ENCODE measurements around the gene OSBPL6. TPM values are rescaled to one million over a fixed set of nuclear protein-coding genes. Genes with fewer than 3 reads are reported as not detected.

OSBPL6 gene
- total RNA-seq, 2 donors from 2014 or later, result 0.95 to 4.6 TPM

- Histone ChIP-seq H3K27ac (no peak overlapping the region), H3K27me3 (replicated peaks; ENCODE audit: insufficient read depth) (no peaks in the 10 kb centered on the region), H3K4me3 (no peak overlapping the region), H3K9me3 (no peaks in the 10 kb centered on the region), H3K36me3 (no peaks in the 10 kb centered on the region), H3K4me1 (ENCODE audit: control insufficient read depth in 1 of 2, low read depth in 2 of 2) (peaks cover 12 to 15% of the 10 kb centered on the region in 2 donors)
- ATAC-seq (ENCODE audit: insufficient number of reproducible peaks, low FRiP score, low read depth) (no peak), DNase-seq (ENCODE audit: low spot score) (no peak)
- no peak for TF ChIP-seq CTCF (IDR thresholded peaks at IDR 0.05)
Observed at GRCh38 chr2:178295906-178296305, 101.6 kb downstream of the OSBPL6 start.

DNA sequence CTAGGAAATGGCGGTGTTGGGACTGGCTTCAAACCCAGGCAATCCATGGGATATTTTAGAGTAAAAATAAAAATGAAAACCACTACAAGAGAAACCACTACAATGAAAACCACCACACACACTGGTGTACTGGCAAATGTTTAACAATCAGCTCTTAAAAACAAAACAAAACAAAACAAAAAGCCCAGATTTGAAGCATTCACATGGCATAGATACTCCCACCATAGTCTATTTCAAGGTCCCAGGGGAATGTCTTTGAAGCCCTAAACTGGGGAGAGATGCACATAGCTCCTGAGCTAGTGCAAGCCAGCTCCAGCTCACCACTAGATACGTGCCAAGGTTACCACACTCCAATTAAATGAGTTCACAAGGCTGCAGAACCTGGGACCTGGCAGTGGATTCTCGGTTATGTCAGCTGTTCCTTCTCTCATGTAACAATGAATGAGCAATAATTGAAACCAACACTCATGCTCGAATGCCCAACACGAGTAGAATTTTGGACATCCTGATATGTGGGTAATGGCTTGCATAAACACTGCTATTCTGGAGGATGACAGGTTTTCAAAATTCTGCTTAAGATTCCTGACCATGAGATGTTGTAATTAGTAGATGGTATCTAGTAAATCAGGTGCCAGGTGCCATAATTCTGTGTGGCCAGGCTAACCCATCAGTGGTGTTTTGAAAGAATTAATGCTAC lies 102.2 kb downstream of the OSBPL6 start:
- TF ChIP-seq CTCF (IDR thresholded peaks at IDR 0.05), result no peak
- H3K4me1 ChIP-seq (ENCODE audit: control insufficient read depth in 1 of 2, low read depth in 2 of 2), result peaks cover 12 to 15% of the 10 kb centered on the region in 2 donors
- no peak for DNase-seq (ENCODE audit: low spot score)
- no peaks in the 10 kb centered on the region for H3K9me3 ChIP-seq
- no peak overlapping the region for H3K4me3 ChIP-seq
- no peak for ATAC-seq (ENCODE audit: insufficient number of reproducible peaks, low FRiP score, low read depth)
- H3K36me3 ChIP-seq, result no peaks in the 10 kb centered on the region
- H3K27me3 ChIP-seq (replicated peaks; ENCODE audit: insufficient read depth), result no peaks in the 10 kb centered on the region
- no peak overlapping the region for H3K27ac ChIP-seq

GRCh38 chr2:178297091-178297411 lies 102.7 kb downstream of the OSBPL6 start:
- no peaks in the 10 kb centered on the region for H3K9me3 ChIP-seq
- no peak overlapping the region for H3K27ac ChIP-seq
- no peaks in the 10 kb centered on the region for H3K36me3 ChIP-seq
- H3K4me1 ChIP-seq (ENCODE audit: control insufficient read depth in 1 of 2, low read depth in 2 of 2), result peaks cover 12 to 15% of the 10 kb centered on the region in 2 donors
- TF ChIP-seq CTCF (IDR thresholded peaks at IDR 0.05), result no peak
- no peak overlapping the region for H3K4me3 ChIP-seq
- ATAC-seq (ENCODE audit: insufficient number of reproducible peaks, low FRiP score, low read depth) (no peak), DNase-seq (ENCODE audit: low spot score) (no peak)
- no peaks in the 10 kb centered on the region for H3K27me3 ChIP-seq (replicated peaks; ENCODE audit: insufficient read depth)

- DNase-seq (ENCODE audit: low spot score), result no peak
- H3K36me3 ChIP-seq, result no peaks in the 10 kb centered on the region
- H3K27ac ChIP-seq, result peak overlapping the region in 1 of 2 donors; percentile 55
- no peaks in the 10 kb centered on the region for H3K9me3 ChIP-seq
- ATAC-seq (ENCODE audit: insufficient number of reproducible peaks, low FRiP score, low read depth), result peak; percentile 87
- no peak for TF ChIP-seq CTCF (IDR thresholded peaks at IDR 0.05)
- H3K4me3 ChIP-seq, result no peak overlapping the region
- peaks cover 12 to 15% of the 10 kb centered on the region in 2 donors for H3K4me1 ChIP-seq (ENCODE audit: control insufficient read depth in 1 of 2, low read depth in 2 of 2)
- no peaks in the 10 kb centered on the region for H3K27me3 ChIP-seq (replicated peaks; ENCODE audit: insufficient read depth)
Observed at GRCh38 chr2:178298785-178299212, 104.5 kb downstream of the OSBPL6 start.

GRCh38 chr2:178301649-178302238 lies 107.4 kb downstream of the OSBPL6 start:
- H3K9me3 ChIP-seq, result no peaks in the 10 kb centered on the region
- no peak for DNase-seq (ENCODE audit: low spot score)

More at GRCh38 chr2:178301649-178302238, 107.4 kb downstream of the OSBPL6 start:
- H3K4me3 ChIP-seq, result no peak overlapping the region
- H3K27ac ChIP-seq, result no peak overlapping the region
- H3K36me3 ChIP-seq, result no peaks in the 10 kb centered on the region
- ATAC-seq (ENCODE audit: insufficient number of reproducible peaks, low FRiP score, low read depth), result no peak
- H3K27me3 ChIP-seq (replicated peaks; ENCODE audit: insufficient read depth), result no peaks in the 10 kb centered on the region
- H3K4me1 ChIP-seq (ENCODE audit: control insufficient read depth in 1 of 2, low read depth in 2 of 2), result peaks cover 12 to 15% of the 10 kb centered on the region in 2 donors
- TF ChIP-seq CTCF (IDR thresholded peaks at IDR 0.05), result no peak

Data from thoracic aorta (tissue), 2 donors.